MM.1S (cell line): ENCODE results near the gene SLC17A8.

Source experiments
- CTCF ChIP-seq: fragments of 300-600 bp; sonication (generic); IDR thresholded peaks from 2 replicates; pipeline ENCODE4 v1.5.1; 2016; ENCODE audit warnings: antibody characterized with exemption, low read length, mixed read lengths
- EZH2 ChIP-seq: fragments of 300-600 bp; sonication (generic); optimal IDR thresholded peaks from 2 replicates; pipeline ENCODE3; 2017; ENCODE audit warnings: low read depth, mild to moderate bottlenecking, antibody characterized with exemption, low read length, mixed read lengths
- EZH2phosphoT487 ChIP-seq: fragments of 300-600 bp; sonication (generic); IDR thresholded peaks from 2 replicates; pipeline ENCODE4 v1.6.1; 2018; ENCODE audit warnings: antibody characterized with exemption, low read length

GRCh38 chr12:100368066-100368465, 11.2 kb downstream of the SLC17A8 start:
- TF ChIP-seq CTCF = no peak
- no peak for TF ChIP-seq EZH2
- no peak for TF ChIP-seq EZH2phosphoT487
